Mammary epithelial cell (primary cell): Measurements from ENCODE around the gene MMP13.

ENCODE experiments used
- EZH2 ChIP-seq: IDR thresholded peaks from 2 replicates; pipeline ENCODE4 v1.6.1; 2012; ENCODE audit warnings: low read length, inconsistent platforms, borderline replicate concordance
- TF ChIP-seq, protein P1 (sequence below), 2 donors: IDR thresholded peaks in 1 of 2; conservative IDR thresholded peaks in 1 of 2; 2 replicates each; pipeline ENCODE4 v1.5.1; 2011 to 2012; ENCODE audit warnings: inconsistent platforms in 2 of 2, low read length in 2 of 2, mild to moderate bottlenecking in 2 of 2, control low read depth in 1 of 2, low read depth in 1 of 2; ENCODE audit not compliant: insufficient read depth in 1 of 2; ENCODE audit errors: extremely low read depth in 1 of 2

DNA sequence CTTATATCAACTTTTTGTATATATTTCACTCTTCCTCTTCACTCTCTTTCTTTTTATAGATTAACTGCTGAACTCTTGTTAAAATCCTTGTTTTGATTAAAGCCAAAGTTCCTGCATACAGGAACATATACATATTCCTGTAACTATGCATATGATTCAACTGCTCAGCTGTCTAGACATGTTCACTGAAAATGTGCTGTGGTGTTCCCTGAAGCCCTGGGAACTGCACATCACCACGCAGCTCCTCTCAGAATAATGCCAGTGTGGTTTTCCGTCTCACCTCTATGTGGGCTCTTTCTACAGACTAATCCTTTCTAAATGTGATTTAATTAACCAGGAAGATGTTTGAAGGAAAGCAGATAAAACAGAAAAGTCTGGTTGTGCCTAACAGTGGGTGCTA is 55.2 kb downstream of the MMP13 start:
- TF ChIP-seq, protein P1, sequence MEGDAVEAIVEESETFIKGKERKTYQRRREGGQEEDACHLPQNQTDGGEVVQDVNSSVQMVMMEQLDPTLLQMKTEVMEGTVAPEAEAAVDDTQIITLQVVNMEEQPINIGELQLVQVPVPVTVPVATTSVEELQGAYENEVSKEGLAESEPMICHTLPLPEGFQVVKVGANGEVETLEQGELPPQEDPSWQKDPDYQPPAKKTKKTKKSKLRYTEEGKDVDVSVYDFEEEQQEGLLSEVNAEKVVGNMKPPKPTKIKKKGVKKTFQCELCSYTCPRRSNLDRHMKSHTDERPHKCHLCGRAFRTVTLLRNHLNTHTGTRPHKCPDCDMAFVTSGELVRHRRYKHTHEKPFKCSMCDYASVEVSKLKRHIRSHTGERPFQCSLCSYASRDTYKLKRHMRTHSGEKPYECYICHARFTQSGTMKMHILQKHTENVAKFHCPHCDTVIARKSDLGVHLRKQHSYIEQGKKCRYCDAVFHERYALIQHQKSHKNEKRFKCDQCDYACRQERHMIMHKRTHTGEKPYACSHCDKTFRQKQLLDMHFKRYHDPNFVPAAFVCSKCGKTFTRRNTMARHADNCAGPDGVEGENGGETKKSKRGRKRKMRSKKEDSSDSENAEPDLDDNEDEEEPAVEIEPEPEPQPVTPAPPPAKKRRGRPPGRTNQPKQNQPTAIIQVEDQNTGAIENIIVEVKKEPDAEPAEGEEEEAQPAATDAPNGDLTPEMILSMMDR (conservative IDR thresholded peaks at IDR 0.05 in 1 of 2, IDR thresholded peaks at IDR 0.05 in 1 of 2; ENCODE audit: extremely low read depth in 1 of 2, insufficient read depth in 1 of 2, low read depth in 1 of 2, low read length in 2 of 2), result no peak
- no peak for TF ChIP-seq EZH2
